H1 (cell line): Measurements from ENCODE around the gene C17orf100. TPM values are rescaled to one million over a fixed set of nuclear protein-coding genes. Genes with fewer than 3 reads are reported as not detected.

Experiments
- CTCF ChIA-PET: fragments of 300-600 bp; sonication (Branson Sonifier 250); formaldehyde crosslinking; loops from one replicate; lab custom pipeline; 2021; ENCODE audit not compliant: partially characterized antibody; lab: Charles Lee
- POLR2A ChIA-PET: fragments of 300-600 bp; sonication (Branson Sonifier 250); formaldehyde crosslinking; loops from one replicate; lab custom pipeline; 2021; ENCODE audit warnings: inconsistent platforms; ENCODE audit not compliant: partially characterized antibody; lab: Charles Lee
- DNase-seq, 2 experiments: peaks; one replicate each; pipeline versions ENCODE4 v3.0.0 to v3.0.0-alpha.2; 2010 to 2022; ENCODE audit warnings: low spot score in 2 of 2, low read depth in 1 of 2, mixed read lengths in 1 of 2
- FAIRE-seq: peaks from 2 replicates; lab custom pipeline; 2011; peaks lifted over from hg19 to GRCh38; lab: Jason Lieb, UNC
- H2AFZ ChIP-seq: 2 replicates; pipeline ENCODE4 v1.8.1; 2012; ENCODE audit warnings: low read length, inconsistent platforms
- H2AK5ac ChIP-seq: 2 replicates; pipeline ENCODE4 v1.6.1; 2013; ENCODE audit warnings: low read depth, low read length
- H2BK120ac ChIP-seq: replicated peaks from 2 replicates; pipeline ENCODE3; 2013; ENCODE audit warnings: low read depth, low read length, inconsistent platforms
- H2BK12ac ChIP-seq: 2 replicates; pipeline ENCODE4 v1.6.1; 2013; ENCODE audit warnings: low read depth, low read length
- H2BK15ac ChIP-seq: 2 replicates; pipeline ENCODE4 v1.6.1; 2013; ENCODE audit warnings: low read length
- H2BK20ac ChIP-seq: 2 replicates; pipeline ENCODE4 v1.6.1; 2013; ENCODE audit warnings: low read length
- H2BK5ac ChIP-seq: 2 replicates; pipeline ENCODE4 v1.6.1; 2013; ENCODE audit warnings: low read depth, low read length
- H3K14ac ChIP-seq: 2 replicates; pipeline ENCODE4 v1.6.1; 2013; ENCODE audit warnings: inconsistent platforms; ENCODE audit not compliant: insufficient read length
- H3K18ac ChIP-seq: 2 replicates; pipeline ENCODE4 v1.6.1; 2013; ENCODE audit warnings: low read length; ENCODE audit errors: extremely low read depth
- H3K23ac ChIP-seq: 2 replicates; pipeline ENCODE4 v1.6.1; 2013; ENCODE audit warnings: inconsistent platforms; ENCODE audit not compliant: insufficient read length
- H3K23me2 ChIP-seq: 2 replicates; pipeline ENCODE4 v1.6.1; 2013; ENCODE audit warnings: low read depth, low read length
- H3K27ac ChIP-seq: 2 replicates; pipeline ENCODE4 v1.6.1; 2011; ENCODE audit warnings: low read depth, low read length, inconsistent platforms
- H3K27me3 ChIP-seq, 4 experiments: replicated peaks in 1 of 4; 1 replicate in 1 of 4; 2 replicates in 3 of 4; pipeline versions ENCODE4 v1.6.1 to v1.8.1; 2011 to 2013; ENCODE audit warnings: low read length in 3 of 4, mild to moderate bottlenecking in 3 of 4, inconsistent platforms in 2 of 4, mixed read lengths in 2 of 4, moderate library complexity in 1 of 4; ENCODE audit not compliant: control insufficient read depth in 3 of 4, insufficient read depth in 3 of 4; ENCODE audit errors: extremely low read depth in 1 of 4
- H3K36me3 ChIP-seq, 4 experiments: 2 replicates each; pipeline versions ENCODE4 v1.6.1 to v1.8.1; 2011 to 2013; ENCODE audit warnings: mild to moderate bottlenecking in 4 of 4, low read length in 3 of 4, moderate library complexity in 2 of 4, control low read depth in 1 of 4, inconsistent platforms in 1 of 4; ENCODE audit not compliant: insufficient read depth in 4 of 4, control insufficient read depth in 2 of 4
- H3K4ac ChIP-seq: replicated peaks from 2 replicates; pipeline ENCODE3; 2013; ENCODE audit warnings: low read length, low read depth, mixed read lengths, inconsistent platforms; ENCODE audit not compliant: insufficient read length
- H3K4me1 ChIP-seq, 4 experiments: replicated peaks in 1 of 4; 1 replicate in 1 of 4; 2 replicates in 3 of 4; pipeline versions ENCODE4 v1.6.1 to v1.8.1; 2011 to 2013; ENCODE audit warnings: low read length in 3 of 4, inconsistent platforms in 2 of 4, mixed read lengths in 1 of 4; ENCODE audit not compliant: insufficient read depth in 4 of 4, control insufficient read depth in 3 of 4
- H3K4me2 ChIP-seq, 2 experiments: 2 replicates each; pipeline versions ENCODE4 v1.6.1 to v1.8.1; 2011 to 2013; ENCODE audit warnings: low read depth in 2 of 2, low read length in 2 of 2, control low read depth in 1 of 2, inconsistent platforms in 1 of 2, mild to moderate bottlenecking in 1 of 2; ENCODE audit not compliant: insufficient read depth in 1 of 2
- H3K4me3 ChIP-seq, 4 experiments: fragments of 200-600, 300-600 bp in 1 of 4; sonication (generic), shearing (Covaris generic), sonication (Bioruptor Twin) in 1 of 4; 2 replicates each; pipeline versions ENCODE4 v1.5.1 to v1.8.1; 2011 to 2016; ENCODE audit warnings: low read length in 4 of 4, low read depth in 3 of 4, control low read depth in 2 of 4, inconsistent platforms in 2 of 4, mild to moderate bottlenecking in 2 of 4, mixed read lengths in 1 of 4, moderate library complexity in 1 of 4; ENCODE audit not compliant: insufficient read depth in 2 of 4; ENCODE audit errors: extremely low read depth in 1 of 4
- H3K56ac ChIP-seq: replicated peaks from 2 replicates; pipeline ENCODE3; 2013; ENCODE audit warnings: low read depth, mild to moderate bottlenecking, mixed read lengths, low read length, inconsistent platforms; ENCODE audit not compliant: insufficient read length
- H3K79me1 ChIP-seq: 2 replicates; pipeline ENCODE4 v1.6.1; 2013; ENCODE audit warnings: low read depth, low read length, control low read depth
- H3K79me2 ChIP-seq, 2 experiments: 2 replicates each; pipeline versions ENCODE4 v1.6.1 to v1.8.1; 2012 to 2013; ENCODE audit warnings: low read length in 2 of 2, mild to moderate bottlenecking in 2 of 2, inconsistent platforms in 1 of 2; ENCODE audit not compliant: insufficient read depth in 2 of 2, control insufficient read depth in 1 of 2
- H3K9ac ChIP-seq, 4 experiments: replicated peaks in 1 of 4; 1 replicate in 1 of 4; 2 replicates in 3 of 4; pipeline versions ENCODE4 v1.6.1 to v1.8.1; 2011 to 2013; ENCODE audit warnings: low read depth in 3 of 4, low read length in 3 of 4, control low read depth in 2 of 4, mild to moderate bottlenecking in 2 of 4, moderate library complexity in 2 of 4, inconsistent platforms in 1 of 4; ENCODE audit errors: extremely low read depth in 1 of 4
- H3K9me3 ChIP-seq, 2 experiments: 2 replicates each; pipeline versions ENCODE4 v1.6.1 to v1.8.1; 2012 to 2013; ENCODE audit warnings: mild to moderate bottlenecking in 2 of 2, moderate library complexity in 2 of 2, control low read depth in 1 of 2, inconsistent platforms in 1 of 2, low read depth in 1 of 2, low read length in 1 of 2, mixed read lengths in 1 of 2; ENCODE audit not compliant: insufficient read depth in 2 of 2
- H4K20me1 ChIP-seq, 2 experiments: replicated peaks in 1 of 2; 2 replicates each; pipeline versions ENCODE3 to v1.8.1; 2011 to 2013; ENCODE audit warnings: inconsistent platforms in 2 of 2, low read length in 2 of 2, mild to moderate bottlenecking in 1 of 2; ENCODE audit not compliant: insufficient read depth in 2 of 2, control insufficient read depth in 1 of 2
- H4K5ac ChIP-seq: 2 replicates; pipeline ENCODE4 v1.6.1; 2013; ENCODE audit warnings: low read length, low read depth, mixed read lengths, inconsistent platforms; ENCODE audit not compliant: insufficient read length
- H4K8ac ChIP-seq: 2 replicates; pipeline ENCODE4 v1.8.0; 2013; ENCODE audit warnings: mild to moderate bottlenecking, moderate library complexity, low read length, inconsistent platforms; ENCODE audit not compliant: insufficient read depth; ENCODE audit errors: extremely low read depth
- H4K91ac ChIP-seq: replicated peaks from 2 replicates; pipeline ENCODE3; 2013; ENCODE audit warnings: low read length, mixed read lengths, inconsistent platforms; ENCODE audit not compliant: insufficient read length
- CTBP2 ChIP-seq: IDR thresholded peaks from 2 replicates; pipeline ENCODE4 v1.7.0; 2011; ENCODE audit warnings: borderline replicate concordance, mild to moderate bottlenecking, moderate library complexity, mixed read lengths, low read length; ENCODE audit not compliant: insufficient read depth, insufficient read length
- E2F6 ChIP-seq: IDR thresholded peaks from 2 replicates; pipeline ENCODE4 v1.6.1; 2012; ENCODE audit warnings: inconsistent platforms
- GABPA ChIP-seq: IDR thresholded peaks from 2 replicates; pipeline ENCODE4 v1.6.1; 2011; ENCODE audit warnings: mild to moderate bottlenecking, low read length, moderate library complexity, borderline replicate concordance; ENCODE audit not compliant: insufficient read depth
- PHF8 ChIP-seq: fragments of 200-600 bp; sonication (generic); conservative IDR thresholded peaks from 2 replicates; pipeline ENCODE4 v1.7.1; 2012; ENCODE audit warnings: low read depth, mild to moderate bottlenecking, inconsistent platforms, low read length, moderate library complexity
- RNF2 ChIP-seq: fragments of 200-900, 300-1000 bp; sonication (generic); IDR thresholded peaks from 2 replicates; pipeline ENCODE4 v1.7.1; 2016; ENCODE audit warnings: borderline replicate concordance, low read depth, mild to moderate bottlenecking, antibody characterized with exemption, low read length; ENCODE audit not compliant: poor library complexity, severe bottlenecking; ENCODE audit errors: missing control alignments
- SRF ChIP-seq: IDR thresholded peaks from 2 replicates; pipeline ENCODE4 v1.6.1; 2011; ENCODE audit warnings: mild to moderate bottlenecking, low read depth, low read length, moderate library complexity
- TBP ChIP-seq: IDR thresholded peaks from 2 replicates; pipeline ENCODE4 v1.6.1; 2011; ENCODE audit warnings: low read depth, low read length, improper control_type of control experiment
- TCF12 ChIP-seq: IDR thresholded peaks from 2 replicates; pipeline ENCODE4 v1.6.1; 2011; ENCODE audit warnings: low read depth, mild to moderate bottlenecking, low read length
- TEAD4 ChIP-seq: IDR thresholded peaks from 2 replicates; pipeline ENCODE4 v1.6.1; 2012; ENCODE audit warnings: low read depth, low read length, inconsistent platforms, mixed read lengths
- WGBS, 2 experiments: shearing (Covaris generic) in 1 of 2; methylation state at CpG; one replicate each; pipeline versions ENCODE4 v1.1.6 to v1.1.7; 2013 to 2015; ENCODE audit warnings: low lambda C conversion rate in 2 of 2, mixed read lengths in 2 of 2, inconsistent platforms in 1 of 2, low coverage in 1 of 2, missing lambda C conversion rate in 1 of 2; ENCODE audit not compliant: insufficient replicate concordance in 2 of 2, insufficient coverage in 1 of 2, insufficient read length in 1 of 2; ENCODE audit errors: extremely low coverage in 1 of 2, missing lambda C conversion rate in 1 of 2; 5-methylcytosine and 5-hydroxymethylcytosine counted together
- polyA plus RNA-seq, 7 experiments: library from polyadenylated mRNA; depleted of rRNA in 3 of 7; stranded (reverse) in 5 of 7; unstranded in 2 of 7; fragments of >200 nt in 5 of 7; fragments of 200-250 nt in 2 of 7; gene quantifications; 1 replicate in 5 of 7; 2 replicates in 1 of 7; 4 replicates in 1 of 7; pipeline versions ENCODE4 v1.2.1 to v1.2.3, GENCODE V29; 2011 to 2013; ENCODE audit warnings: missing spikeins in 2 of 7, mixed read lengths in 2 of 7
- total RNA-seq: library from RNA; stranded (reverse); fragmentation: NEBNext Ultra II Directional; extraction: Animal tissue kit (Norgen Biotek cat#: 25700); gene quantifications from 2 replicates; pipeline ENCODE4 v1.2.1, GENCODE V29; 2021

C17orf100 gene
- total and polyA plus RNA-seq, 2 of the 8 experiments (the other 6 are each of a cell fraction or from before 2014, with no cell fraction given), result 2.1 to 2.8 TPM

DNA sequence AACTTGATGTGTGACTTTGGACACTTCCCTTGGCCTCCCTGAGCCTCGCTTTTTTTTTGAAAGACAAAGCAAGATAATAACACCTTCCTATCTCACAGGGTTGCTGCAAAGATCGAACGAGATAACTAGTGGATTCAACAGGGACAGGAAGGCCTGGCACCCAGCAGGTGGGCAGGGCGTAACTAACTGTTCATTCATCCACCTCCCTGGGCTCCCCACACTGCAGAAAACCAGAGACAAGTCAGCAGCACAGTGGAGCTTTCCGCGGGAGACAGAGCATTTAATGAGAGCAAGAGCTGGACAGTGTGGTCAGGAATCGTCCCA, 32.9 kb downstream of the C17orf100 start:
- H3K14ac ChIP-seq, result no peak overlapping the region
- no peaks in the 10 kb centered on the region; a peak in 1 of 7 replicates for H3K4me1 ChIP-seq
- no peak overlapping the region for H3K4me3 ChIP-seq
- no peak overlapping the region for H3K9ac ChIP-seq
- no peak overlapping the region for H2BK15ac ChIP-seq
- no peaks in the 10 kb centered on the region for H3K79me2 ChIP-seq
- no peaks in the 10 kb centered on the region for H3K79me1 ChIP-seq
- CTCF ChIA-PET, result interaction anchor here (0.8 to 2.1 kb wide), 5 partner anchors 18 to 320 kb away, joined by 3 to 5 read pairs (median 4); partner anchors contain the start of gene SLC13A5
- H2AFZ ChIP-seq, result no peak overlapping the region
- H3K36me3 ChIP-seq, result no peaks in the 10 kb centered on the region
- no peaks in the 10 kb centered on the region for H3K9me3 ChIP-seq
- no peak overlapping the region for H2BK20ac ChIP-seq
- no peak overlapping the region for H3K56ac ChIP-seq
- H4K20me1 ChIP-seq, result no peaks in the 10 kb centered on the region
- H3K18ac ChIP-seq, result no peak overlapping the region
- H3K23ac ChIP-seq, result no peak overlapping the region
- no peak overlapping the region for H3K4me2 ChIP-seq
- H3K23me2 ChIP-seq, result no peaks in the 10 kb centered on the region
- no peak overlapping the region for H4K5ac ChIP-seq
- DNase-seq (no peak), FAIRE-seq (no peak)
- H3K4ac ChIP-seq, result no peak overlapping the region
- H4K8ac ChIP-seq, result no peak overlapping the region
- no peak overlapping the region for H2BK12ac ChIP-seq
- no peak overlapping the region for H3K27ac ChIP-seq
- no peaks in the 10 kb centered on the region; a peak in 1 of 7 replicates for H3K27me3 ChIP-seq
- H2AK5ac ChIP-seq, result no peak overlapping the region
- TF ChIP-seq E2F6, result no peak
- TF ChIP-seq RNF2, result no peak
- TF ChIP-seq CTBP2, result no peak
- TF ChIP-seq TCF12, result no peak
- TF ChIP-seq PHF8, result no peak
- no peak for TF ChIP-seq TBP
- TF ChIP-seq TEAD4, result no peak
- TF ChIP-seq GABPA, result no peak
- TF ChIP-seq SRF, result no peak
- no peak overlapping the region for H2BK5ac ChIP-seq
- POLR2A ChIA-PET, result interaction anchor here (0.6 kb wide), 1 partner anchor 163 kb away, joined by 4 read pairs; no protein-coding TSS in a partner anchor
- 88% methylated on average over 7 of the region's 7 CpGs; no CpG with 5 or more reads in 1 of the 2 experiments for WGBS, 2 experiments
- no peak overlapping the region for H2BK120ac ChIP-seq
- no peak overlapping the region for H4K91ac ChIP-seq
